ENCODE data around the gene RASL10B.

The RASL10B gene

GRCh38 chr17:35715416-35715815, 16.0 kb upstream of the RASL10B start:
- no peak overlapping the region for H3K4me2 ChIP-seq (ENCODE audit: low read length)
- H3K27me3 ChIP-seq (ENCODE audit: control insufficient read depth, insufficient read depth, low read length), result no peaks in the 10 kb centered on the region
- no peak overlapping the region for H3K27ac ChIP-seq
- H2AFZ ChIP-seq, result no peak overlapping the region
- no peaks in the 10 kb centered on the region for H3K9me3 ChIP-seq (ENCODE audit: control insufficient read depth, low read length)
- no peak overlapping the region for H3K4me3 ChIP-seq (ENCODE audit: low read depth, low read length)
- no peaks in the 10 kb centered on the region for H3K79me2 ChIP-seq
- no peaks in the 10 kb centered on the region for H3K36me3 ChIP-seq (ENCODE audit: control insufficient read depth, insufficient read depth, low read length)
- H3K4me1 ChIP-seq, result peaks cover 42% of the 10 kb centered on the region
- TF ChIP-seq, protein P1, sequence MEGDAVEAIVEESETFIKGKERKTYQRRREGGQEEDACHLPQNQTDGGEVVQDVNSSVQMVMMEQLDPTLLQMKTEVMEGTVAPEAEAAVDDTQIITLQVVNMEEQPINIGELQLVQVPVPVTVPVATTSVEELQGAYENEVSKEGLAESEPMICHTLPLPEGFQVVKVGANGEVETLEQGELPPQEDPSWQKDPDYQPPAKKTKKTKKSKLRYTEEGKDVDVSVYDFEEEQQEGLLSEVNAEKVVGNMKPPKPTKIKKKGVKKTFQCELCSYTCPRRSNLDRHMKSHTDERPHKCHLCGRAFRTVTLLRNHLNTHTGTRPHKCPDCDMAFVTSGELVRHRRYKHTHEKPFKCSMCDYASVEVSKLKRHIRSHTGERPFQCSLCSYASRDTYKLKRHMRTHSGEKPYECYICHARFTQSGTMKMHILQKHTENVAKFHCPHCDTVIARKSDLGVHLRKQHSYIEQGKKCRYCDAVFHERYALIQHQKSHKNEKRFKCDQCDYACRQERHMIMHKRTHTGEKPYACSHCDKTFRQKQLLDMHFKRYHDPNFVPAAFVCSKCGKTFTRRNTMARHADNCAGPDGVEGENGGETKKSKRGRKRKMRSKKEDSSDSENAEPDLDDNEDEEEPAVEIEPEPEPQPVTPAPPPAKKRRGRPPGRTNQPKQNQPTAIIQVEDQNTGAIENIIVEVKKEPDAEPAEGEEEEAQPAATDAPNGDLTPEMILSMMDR (IDR thresholded peaks at IDR 0.05), result no peak
- H3K9ac ChIP-seq, result no peak overlapping the region

GRCh38 chr17:35716173-35716572, 15.3 kb upstream of the RASL10B start:
- H3K4me3 ChIP-seq (ENCODE audit: low read depth, low read length), result no peak overlapping the region
- TF ChIP-seq, protein P1 (IDR thresholded peaks at IDR 0.05), result no peak
- no peaks in the 10 kb centered on the region for H3K79me2 ChIP-seq
- H3K9me3 ChIP-seq (ENCODE audit: control insufficient read depth, low read length), result no peaks in the 10 kb centered on the region
- no peak overlapping the region for H2AFZ ChIP-seq
- H3K4me2 ChIP-seq (ENCODE audit: low read length), result no peak overlapping the region
- H3K27me3 ChIP-seq (ENCODE audit: control insufficient read depth, insufficient read depth, low read length), result no peaks in the 10 kb centered on the region
- no peaks in the 10 kb centered on the region for H3K36me3 ChIP-seq (ENCODE audit: control insufficient read depth, insufficient read depth, low read length)
- H3K9ac ChIP-seq, result no peak overlapping the region
- peak overlapping the region; percentile 66 for H3K27ac ChIP-seq
- H3K4me1 ChIP-seq, result peaks cover 42% of the 10 kb centered on the region

GRCh38 chr17:35716897-35717465, 14.5 kb upstream of the RASL10B start:
- TF ChIP-seq, protein P1 (IDR thresholded peaks at IDR 0.05), result no peak
- H3K9ac ChIP-seq, result no peak overlapping the region
- no peak overlapping the region for H2AFZ ChIP-seq
- peak overlapping the region; percentile 12 for H3K4me2 ChIP-seq (ENCODE audit: low read length)
- no peaks in the 10 kb centered on the region for H3K27me3 ChIP-seq (ENCODE audit: control insufficient read depth, insufficient read depth, low read length)
- no peaks in the 10 kb centered on the region for H3K79me2 ChIP-seq
- no peaks in the 10 kb centered on the region for H3K9me3 ChIP-seq (ENCODE audit: control insufficient read depth, low read length)
- peaks cover 42% of the 10 kb centered on the region for H3K4me1 ChIP-seq
- H3K36me3 ChIP-seq (ENCODE audit: control insufficient read depth, insufficient read depth, low read length), result no peaks in the 10 kb centered on the region
- H3K27ac ChIP-seq, result peak overlapping the region; percentile 66
- H3K4me3 ChIP-seq (ENCODE audit: low read depth, low read length), result no peak overlapping the region

GRCh38 chr17:35717475-35717874, 14.0 kb upstream of the RASL10B start:
- Histone ChIP-seq H3K9me3 (ENCODE audit: control insufficient read depth, low read length) (no peaks in the 10 kb centered on the region), H3K4me3 (ENCODE audit: low read depth, low read length) (no peak overlapping the region), H3K27ac (peak overlapping the region; percentile 66), H3K36me3 (ENCODE audit: control insufficient read depth, insufficient read depth, low read length) (no peaks in the 10 kb centered on the region), H3K27me3 (ENCODE audit: control insufficient read depth, insufficient read depth, low read length) (no peaks in the 10 kb centered on the region), H2AFZ (no peak overlapping the region), H3K9ac (no peak overlapping the region), H3K4me2 (ENCODE audit: low read length) (peak overlapping the region; percentile 12), H3K4me1 (peaks cover 42% of the 10 kb centered on the region), H3K79me2 (no peaks in the 10 kb centered on the region)
- TF ChIP-seq, protein P1 (IDR thresholded peaks at IDR 0.05), result no peak

GRCh38 chr17:35723735-35724134, 7.7 kb upstream of the RASL10B start:
- H3K4me3 ChIP-seq (ENCODE audit: low read depth, low read length), result no peak overlapping the region
- H3K36me3 ChIP-seq (ENCODE audit: control insufficient read depth, insufficient read depth, low read length), result no peaks in the 10 kb centered on the region
- H3K27ac ChIP-seq, result no peak overlapping the region
- no peak overlapping the region for H3K4me2 ChIP-seq (ENCODE audit: low read length)
- H3K4me1 ChIP-seq, result peaks cover 23% of the 10 kb centered on the region
- H3K27me3 ChIP-seq (ENCODE audit: control insufficient read depth, insufficient read depth, low read length), result no peaks in the 10 kb centered on the region
- no peak overlapping the region for H3K9ac ChIP-seq
- H3K79me2 ChIP-seq, result no peaks in the 10 kb centered on the region
- TF ChIP-seq, protein P1 (IDR thresholded peaks at IDR 0.05), result no peak
- H3K9me3 ChIP-seq (ENCODE audit: control insufficient read depth, low read length), result no peaks in the 10 kb centered on the region
- H2AFZ ChIP-seq, result no peak overlapping the region
